HG02642 (cell line): ENCODE measurements around the gene PITX1.
"Not testable (repeated sequence)": the region's sequence is repeated elsewhere in the genome, so short reads cannot be mapped to it uniquely, and the experiment has no call there.

Source experiments
- ATAC-seq: cut with Tn5 transposase; IDR thresholded peaks from one replicate; pipeline ENCODE4 v1.9.1; 2021; ENCODE audit warnings: mild to moderate bottlenecking; ENCODE audit not compliant: unreplicated experiment, poor library complexity

The PITX1 gene

GRCh38 chr5:135033901-135034235 is at the start of gene PITX1:
Gene PITX1, minus strand, starts transcription at chr5:135034228. Its CDS starts 347 bp downstream, at chr5:135033881.
- no peak for ATAC-seq

- not testable (repeated sequence) for ATAC-seq
These were observed 49.3 kb upstream of the PITX1 start for GRCh38 chr5:135083334-135083733.

- no peak for ATAC-seq
These were observed 47.2 kb upstream of the PITX1 start for GRCh38 chr5:135081240-135081639.

GRCh38 chr5:135079760-135080159 is 45.7 kb upstream of the PITX1 start:
- ATAC-seq: no peak

- no peak for ATAC-seq
These were observed 45.2 kb upstream of the PITX1 start for GRCh38 chr5:135079099-135079681.

- ATAC-seq: no peak
These were observed 42.8 kb upstream of the PITX1 start for GRCh38 chr5:135076801-135077200.

- no peak for ATAC-seq
These were observed 42.0 kb upstream of the PITX1 start for GRCh38 chr5:135076051-135076491.

- ATAC-seq: no peak
These were observed 41.6 kb upstream of the PITX1 start for GRCh38 chr5:135075621-135076020.

GRCh38 chr5:135073761-135074345 is 39.8 kb upstream of the PITX1 start:
- no peak for ATAC-seq

- no peak for ATAC-seq
These were observed 38.6 kb upstream of the PITX1 start for GRCh38 chr5:135072387-135073281.

- no peak for ATAC-seq
These were observed 37.3 kb upstream of the PITX1 start for GRCh38 chr5:135071311-135071710.

GRCh38 chr5:135069895-135070657 is 36.0 kb upstream of the PITX1 start:
- ATAC-seq: no peak

GRCh38 chr5:135069016-135069770 is 35.2 kb upstream of the PITX1 start:
- ATAC-seq: no peak

GRCh38 chr5:135067587-135067986 is 33.6 kb upstream of the PITX1 start:
- ATAC-seq: no peak

GRCh38 chr5:135066781-135067180 is 32.8 kb upstream of the PITX1 start:
- ATAC-seq: no peak

- ATAC-seq: no peak
These were observed 31.6 kb upstream of the PITX1 start for GRCh38 chr5:135065306-135066265.

- ATAC-seq: no peak
These were observed 30.2 kb upstream of the PITX1 start for GRCh38 chr5:135064235-135064570.

- ATAC-seq: no peak
These were observed 29.6 kb upstream of the PITX1 start for GRCh38 chr5:135063511-135064234.
